ENCODE results near the gene ARL14EP. TPM values are rescaled to one million over a fixed set of nuclear protein-coding genes. Genes with fewer than 3 reads are reported as not detected.

Gene ARL14EP
- total RNA-seq, result 24.2 and 25.4 TPM in 2 replicates

GRCh38 chr11:30322826-30323710 lies at the start of gene ARL14EP:
TSS of gene ARL14EP (plus strand) at chr11:30323104. CDS start at chr11:30330949, 7,845 bp downstream.

Other genes with a start within 250 kb of the ARL14EP start
- not detected in 2 replicates for gene FSHB, start 92.1 kb upstream of the ARL14EP start, total RNA-seq

Measured in thoracic aorta endothelial cell (primary cell).